HG02610 (cell line): Measurements from ENCODE around the gene AFG1L.
"Not testable (repeated sequence)": the region's sequence is repeated elsewhere in the genome, so short reads cannot be mapped to it uniquely, and the experiment has no call there.

Experiments
- ATAC-seq: cut with Tn5 transposase; IDR thresholded peaks from one replicate; pipeline ENCODE4 v1.9.1; 2021; ENCODE audit warnings: mild to moderate bottlenecking, moderate library complexity; ENCODE audit not compliant: unreplicated experiment

The AFG1L gene

GRCh38 chr6:108348655-108349349 lies 53.9 kb downstream of the AFG1L start:
- ATAC-seq = peak; percentile 96

DNA sequence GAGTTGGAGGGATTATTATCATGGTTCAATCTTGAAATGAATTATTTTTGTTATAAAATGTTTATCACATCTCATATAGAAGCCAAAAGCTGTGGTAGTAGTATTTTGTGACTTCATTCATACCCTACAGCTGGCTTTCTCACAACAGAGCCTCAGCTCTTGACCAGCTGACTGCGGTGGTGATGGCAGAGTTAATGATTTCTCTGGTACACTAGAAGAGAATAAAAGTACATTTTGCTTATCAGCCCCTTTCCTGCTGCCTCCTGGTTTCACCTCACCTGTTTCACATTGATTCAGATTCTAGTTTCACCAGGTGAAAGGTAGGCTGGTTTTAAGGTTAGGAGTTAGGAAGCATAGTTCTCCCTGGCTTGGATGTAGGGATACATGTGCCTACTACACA lies 55.7 kb downstream of the AFG1L start:
- no peak for ATAC-seq

DNA sequence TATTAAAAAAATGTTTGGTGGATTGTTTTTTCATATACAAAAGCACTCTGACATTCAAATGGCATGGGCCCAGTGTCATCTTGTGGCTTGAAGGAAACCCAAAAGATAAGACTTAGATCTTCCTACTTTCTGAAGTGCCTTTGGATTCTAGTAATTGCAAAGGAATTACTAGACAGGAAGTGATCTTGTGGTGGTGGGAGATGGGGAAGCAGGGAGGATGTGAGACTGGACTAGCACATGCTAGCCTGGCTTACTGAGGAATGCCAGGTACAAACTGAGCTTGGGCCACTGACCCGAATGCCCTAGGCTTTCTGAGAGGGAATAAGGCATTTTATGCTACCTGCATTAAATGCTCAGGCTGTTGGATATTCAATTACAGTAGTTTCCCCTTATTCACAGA lies 59.0 kb downstream of the AFG1L start:
- no peak for ATAC-seq

DNA sequence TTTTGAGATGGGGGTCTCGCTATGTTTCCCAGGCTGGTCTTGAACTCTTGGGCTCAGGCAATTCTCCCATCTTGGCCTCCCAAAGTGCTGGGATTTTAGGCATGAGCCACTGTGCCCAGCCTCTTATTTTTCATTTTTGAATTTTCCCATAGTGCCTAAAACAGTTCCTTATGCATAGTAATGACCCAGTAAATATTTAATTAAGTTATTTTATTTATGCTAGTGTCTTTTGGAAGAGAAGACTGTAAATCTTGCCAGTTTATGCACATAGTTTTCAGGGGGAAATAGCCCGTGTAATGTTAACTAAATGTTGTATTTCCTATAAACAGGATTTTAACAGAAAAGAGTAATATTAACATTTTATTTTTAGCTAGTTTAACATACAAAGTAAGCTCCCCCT lies 60.3 kb downstream of the AFG1L start:
- ATAC-seq = no peak

- ATAC-seq = no peak
These were observed 61.0 kb downstream of the AFG1L start for GRCh38 chr6:108355890-108356289.

DNA sequence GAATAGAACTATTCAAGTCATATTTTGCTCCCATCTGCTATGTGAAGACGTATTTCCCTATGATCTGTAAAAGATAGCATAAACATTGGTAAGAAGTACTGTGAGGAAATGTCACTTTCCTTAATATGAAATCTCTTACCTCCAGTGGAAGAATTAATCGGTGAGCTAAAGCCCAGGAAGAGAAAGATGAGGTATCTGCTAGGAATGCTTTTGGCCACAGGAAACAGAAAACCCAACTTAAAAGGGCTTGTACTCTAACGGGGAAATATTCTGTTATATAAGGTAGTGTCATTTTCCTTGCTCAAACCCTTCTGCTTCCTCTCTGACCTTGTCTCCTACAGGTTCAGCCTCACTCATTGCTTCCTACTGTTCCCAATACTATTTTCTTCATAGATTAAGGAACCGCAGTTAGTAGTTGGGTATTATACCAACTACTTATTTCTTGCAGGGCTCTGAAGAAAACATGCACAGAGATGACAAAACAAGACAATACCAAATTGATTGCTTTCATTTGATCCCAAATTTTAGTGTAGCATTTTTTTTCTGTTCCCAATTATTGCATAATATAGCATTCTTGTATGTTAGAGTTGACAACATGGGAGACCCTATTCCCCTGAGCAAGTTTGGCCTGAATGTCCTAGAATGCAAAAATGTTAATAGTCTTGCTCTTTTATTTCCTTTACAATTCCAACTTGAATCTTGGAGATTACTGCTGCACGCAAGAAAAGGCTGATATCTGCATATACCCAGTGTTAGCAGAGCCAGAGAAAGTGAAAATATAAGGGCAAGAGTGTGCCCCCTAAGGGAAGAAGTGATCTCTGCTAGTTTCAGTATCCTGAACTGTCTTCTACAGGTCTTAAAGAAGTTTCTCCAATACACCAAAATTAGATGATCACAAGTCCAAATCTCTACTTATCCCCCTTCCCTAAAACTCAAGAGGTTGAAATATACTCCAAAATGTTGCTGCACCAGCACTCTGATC lies 65.3 kb downstream of the AFG1L start:
- ATAC-seq = no peak

- ATAC-seq = no peak
These were observed 66.1 kb downstream of the AFG1L start for GRCh38 chr6:108360919-108361311.

GRCh38 chr6:108361312-108361932 lies 66.6 kb downstream of the AFG1L start:
- ATAC-seq = no peak

- ATAC-seq = no peak
These were observed 67.6 kb downstream of the AFG1L start for GRCh38 chr6:108362455-108362854.

- ATAC-seq = no peak
These were observed 68.3 kb downstream of the AFG1L start for GRCh38 chr6:108363113-108363512.

- no peak for ATAC-seq
These were observed 69.0 kb downstream of the AFG1L start for GRCh38 chr6:108363889-108364313.

GRCh38 chr6:108364470-108364869 lies 69.6 kb downstream of the AFG1L start:
- ATAC-seq = no peak

- ATAC-seq = no peak
These were observed 70.6 kb downstream of the AFG1L start for GRCh38 chr6:108365478-108365877.

DNA sequence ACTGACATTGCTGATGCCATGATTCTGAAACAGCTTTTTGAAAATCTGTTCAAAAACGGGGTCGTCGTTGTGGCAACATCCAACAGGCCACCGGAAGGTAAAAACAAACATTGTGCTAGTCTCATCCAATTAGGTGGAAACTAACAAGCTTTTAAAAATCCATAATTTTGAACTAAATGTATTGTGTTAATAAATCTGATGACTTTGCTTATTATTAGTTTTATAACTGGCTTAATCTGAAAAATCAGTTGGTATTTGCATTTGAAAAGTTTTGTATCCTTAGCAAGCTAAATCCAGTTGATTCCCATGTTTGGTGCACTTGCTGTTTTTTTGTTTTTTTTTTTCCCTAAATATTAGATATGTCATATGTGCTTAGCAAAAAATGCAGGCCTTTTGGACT lies 71.4 kb downstream of the AFG1L start:
- no peak for ATAC-seq

DNA sequence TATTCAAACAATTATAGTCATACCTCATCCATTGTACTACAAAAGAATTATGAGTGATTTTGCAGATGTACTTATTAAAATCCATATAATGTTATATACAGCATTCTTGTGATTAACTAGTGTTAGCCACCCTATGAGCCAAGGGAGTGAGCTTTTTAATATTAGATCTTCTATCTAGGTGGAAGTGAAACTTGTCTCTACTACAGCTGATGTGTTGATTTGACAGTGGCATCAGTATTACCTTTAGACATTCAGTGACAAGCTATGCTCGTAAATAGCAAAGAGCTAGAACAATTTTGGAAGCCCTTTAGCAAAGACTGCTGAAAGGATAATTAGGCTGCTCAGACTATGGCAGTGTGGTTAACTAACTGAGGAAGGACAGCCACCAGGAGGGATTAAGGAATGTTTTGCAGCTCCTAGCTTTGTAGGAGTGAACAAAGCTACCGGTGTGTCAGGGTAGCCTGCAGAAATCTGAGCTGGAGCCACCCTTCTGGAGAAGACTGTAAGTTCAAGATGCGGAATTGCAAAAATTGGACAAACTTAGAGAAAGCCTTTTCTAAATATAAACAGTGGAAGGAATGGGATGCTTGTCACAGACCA lies 73.7 kb downstream of the AFG1L start:
- ATAC-seq = no peak

DNA sequence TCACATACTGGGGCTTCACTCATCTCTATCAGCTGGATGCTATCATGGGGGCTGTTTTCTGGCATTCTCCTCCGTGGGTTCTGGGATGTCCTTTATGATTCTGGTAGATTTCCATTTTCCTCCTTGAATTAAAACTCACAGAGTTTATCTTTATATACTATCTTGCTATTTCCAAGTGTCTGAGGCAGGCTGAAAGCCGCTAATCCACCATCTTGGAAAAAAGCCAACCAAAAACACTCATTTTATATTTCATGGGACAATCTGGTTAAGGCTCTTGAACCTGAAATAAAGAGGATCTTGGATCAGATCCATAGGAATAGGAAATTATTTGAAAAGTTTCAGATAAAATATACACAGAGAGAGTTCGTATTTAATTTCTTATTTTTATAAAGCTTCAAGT lies 86.0 kb downstream of the AFG1L start:
- no peak for ATAC-seq

DNA sequence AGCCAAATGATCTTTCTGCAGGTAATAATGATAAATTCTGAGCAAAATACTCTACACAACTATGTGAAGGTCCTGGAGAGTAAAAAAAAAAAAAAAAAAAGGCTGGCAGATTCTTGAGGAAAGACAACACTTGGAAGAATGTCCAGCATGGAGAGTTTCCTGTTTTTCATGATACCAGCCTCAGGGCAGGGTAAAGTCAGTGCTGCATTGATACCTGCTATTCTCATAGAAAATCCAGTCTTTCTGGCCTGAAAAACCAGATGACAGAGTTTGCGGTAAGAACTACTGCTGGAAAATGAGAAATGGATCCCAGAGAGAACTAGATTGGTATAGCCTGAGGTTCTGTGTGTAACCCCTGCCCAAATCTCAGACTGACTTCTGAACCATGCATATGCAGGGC lies 89.1 kb downstream of the AFG1L start:
- no peak for ATAC-seq

GRCh38 chr6:108389190-108389589 lies 94.3 kb downstream of the AFG1L start:
- ATAC-seq = not testable (repeated sequence)

GRCh38 chr6:108395297-108395696 lies 100.4 kb downstream of the AFG1L start:
- no peak for ATAC-seq

- no peak for ATAC-seq
These were observed 108.4 kb downstream of the AFG1L start for GRCh38 chr6:108403236-108403635.

GRCh38 chr6:108406943-108407342 lies 112.1 kb downstream of the AFG1L start:
- no peak for ATAC-seq
